SK-N-SH treated with all-trans-retinoic acid at 6 μM for 48 hours (cell line): ENCODE measurements around the gene NME8.

Source experiments
- ATAC-seq: fragments of 200-7000 bp; cut with Tn5 transposase; 3 replicates; pipeline ENCODE4 v1.9.1; 2020; ENCODE audit warnings: mild to moderate bottlenecking, moderate library complexity
- ARNTL ChIP-seq: fragments of 450-650 bp; formaldehyde crosslinking; IDR thresholded peaks from 2 replicates; pipeline ENCODE4 v1.5.0; 2020; ENCODE audit warnings: low read depth, mild to moderate bottlenecking, moderate library complexity, borderline replicate concordance
- BACH2 ChIP-seq: fragments of 250-450 bp; sonication (Bioruptor Pico); IDR thresholded peaks from 2 replicates; pipeline ENCODE4 v1.9.0; 2021; ENCODE audit warnings: mild to moderate bottlenecking, borderline replicate concordance
- CSDC2 ChIP-seq: fragments of 250-450 bp; sonication (Bioruptor Pico); IDR thresholded peaks from 2 replicates; pipeline ENCODE4 v1.5.0; 2020; ENCODE audit warnings: mild to moderate bottlenecking, moderate library complexity
- ESRRG ChIP-seq: fragments of 250-450 bp; sonication (Bioruptor Pico); IDR thresholded peaks from 2 replicates; pipeline ENCODE4 v1.6.1; 2021; ENCODE audit warnings: mild to moderate bottlenecking
- GLIS3 ChIP-seq: fragments of 250-450 bp; sonication (Bioruptor Pico); IDR thresholded peaks from 2 replicates; pipeline ENCODE4 v1.5.0; 2020; ENCODE audit warnings: mild to moderate bottlenecking, moderate library complexity
- ISL1 ChIP-seq: fragments of 250-450 bp; sonication (Bioruptor Pico); IDR thresholded peaks from 2 replicates; pipeline ENCODE4 v2.1.2; 2022; ENCODE audit warnings: mild to moderate bottlenecking, moderate library complexity
- OSR1 ChIP-seq: fragments of 250-450 bp; sonication (Bioruptor Pico); IDR thresholded peaks from 2 replicates; pipeline ENCODE4 v1.8.0; 2022; ENCODE audit warnings: moderate library complexity, mild to moderate bottlenecking, inconsistent platforms
- PPARA ChIP-seq: fragments of 250-450 bp; sonication (Bioruptor Pico); IDR thresholded peaks from 2 replicates; pipeline ENCODE4 v1.5.0; 2020; ENCODE audit warnings: mild to moderate bottlenecking, borderline replicate concordance
- RARB ChIP-seq: fragments of 250-450 bp; sonication (Bioruptor Pico); IDR thresholded peaks from 2 replicates; pipeline ENCODE4 v1.8.0; 2021; ENCODE audit warnings: mild to moderate bottlenecking, moderate library complexity
- ZFP3 ChIP-seq: fragments of 250-450 bp; sonication (Bioruptor Pico); IDR thresholded peaks from 2 replicates; pipeline ENCODE4 v1.5.0; 2020; ENCODE audit warnings: mild to moderate bottlenecking, moderate library complexity
- ZNF565 ChIP-seq: fragments of 450-650 bp; formaldehyde crosslinking; conservative IDR thresholded peaks from 2 replicates; pipeline ENCODE4 v1.5.0; 2020; ENCODE audit warnings: low read depth, mild to moderate bottlenecking, moderate library complexity
- ZNF70 ChIP-seq: fragments of 450-650 bp; formaldehyde crosslinking; IDR thresholded peaks from 2 replicates; pipeline ENCODE4 v1.5.0; 2020; ENCODE audit warnings: mild to moderate bottlenecking, moderate library complexity
- ZNF8 ChIP-seq: fragments of 450-650 bp; formaldehyde crosslinking; IDR thresholded peaks from 2 replicates; pipeline ENCODE4 v1.5.0; 2020; ENCODE audit warnings: mild to moderate bottlenecking, moderate library complexity
- TF ChIP-seq, protein P1 (sequence below): fragments of 250-450 bp; sonication (Bioruptor Pico); IDR thresholded peaks from 2 replicates; pipeline ENCODE4 v1.5.0; 2020; ENCODE audit warnings: mild to moderate bottlenecking, moderate library complexity
- TF ChIP-seq, protein P2 (sequence below): fragments of 250-450 bp; sonication (Bioruptor Pico); IDR thresholded peaks from 2 replicates; pipeline ENCODE4 v1.8.0; 2021; ENCODE audit warnings: low read depth, mild to moderate bottlenecking, moderate library complexity, borderline replicate concordance
- TF ChIP-seq, protein P3 (sequence below): fragments of 250-450 bp; sonication (Bioruptor Pico); IDR thresholded peaks from 2 replicates; pipeline ENCODE4 v1.5.1; 2021; ENCODE audit warnings: mild to moderate bottlenecking, moderate library complexity
- TF ChIP-seq, protein P4 (sequence below): fragments of 250-450 bp; sonication (Bioruptor Pico); IDR thresholded peaks from 2 replicates; pipeline ENCODE4 v1.5.1; 2020; ENCODE audit warnings: low read depth, mild to moderate bottlenecking, moderate library complexity

The NME8 gene

DNA sequence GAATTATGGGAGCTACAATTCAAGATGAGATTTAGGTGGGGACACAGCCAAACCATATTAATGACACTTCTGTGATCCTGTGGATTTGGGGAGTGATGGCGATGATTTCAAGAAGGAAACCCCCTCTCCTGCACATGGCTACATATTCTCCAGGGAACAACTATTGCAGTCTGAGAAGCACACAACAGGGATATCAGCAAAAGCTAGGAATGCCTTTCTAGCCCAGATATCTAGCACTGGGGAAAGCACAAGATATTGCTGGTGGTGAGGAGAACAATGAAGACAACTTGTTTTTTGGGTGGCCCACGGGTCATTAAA lies 96.3 kb downstream of the NME8 start (continued):
- TF ChIP-seq, protein P1, sequence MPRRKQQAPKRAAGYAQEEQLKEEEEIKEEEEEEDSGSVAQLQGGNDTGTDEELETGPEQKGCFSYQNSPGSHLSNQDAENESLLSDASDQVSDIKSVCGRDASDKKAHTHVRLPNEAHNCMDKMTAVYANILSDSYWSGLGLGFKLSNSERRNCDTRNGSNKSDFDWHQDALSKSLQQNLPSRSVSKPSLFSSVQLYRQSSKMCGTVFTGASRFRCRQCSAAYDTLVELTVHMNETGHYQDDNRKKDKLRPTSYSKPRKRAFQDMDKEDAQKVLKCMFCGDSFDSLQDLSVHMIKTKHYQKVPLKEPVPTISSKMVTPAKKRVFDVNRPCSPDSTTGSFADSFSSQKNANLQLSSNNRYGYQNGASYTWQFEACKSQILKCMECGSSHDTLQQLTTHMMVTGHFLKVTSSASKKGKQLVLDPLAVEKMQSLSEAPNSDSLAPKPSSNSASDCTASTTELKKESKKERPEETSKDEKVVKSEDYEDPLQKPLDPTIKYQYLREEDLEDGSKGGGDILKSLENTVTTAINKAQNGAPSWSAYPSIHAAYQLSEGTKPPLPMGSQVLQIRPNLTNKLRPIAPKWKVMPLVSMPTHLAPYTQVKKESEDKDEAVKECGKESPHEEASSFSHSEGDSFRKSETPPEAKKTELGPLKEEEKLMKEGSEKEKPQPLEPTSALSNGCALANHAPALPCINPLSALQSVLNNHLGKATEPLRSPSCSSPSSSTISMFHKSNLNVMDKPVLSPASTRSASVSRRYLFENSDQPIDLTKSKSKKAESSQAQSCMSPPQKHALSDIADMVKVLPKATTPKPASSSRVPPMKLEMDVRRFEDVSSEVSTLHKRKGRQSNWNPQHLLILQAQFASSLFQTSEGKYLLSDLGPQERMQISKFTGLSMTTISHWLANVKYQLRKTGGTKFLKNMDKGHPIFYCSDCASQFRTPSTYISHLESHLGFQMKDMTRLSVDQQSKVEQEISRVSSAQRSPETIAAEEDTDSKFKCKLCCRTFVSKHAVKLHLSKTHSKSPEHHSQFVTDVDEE (CRISPR knock-in tag), result no peak
- TF ChIP-seq ZNF70 (no peak), ZNF565 (no peak)
- TF ChIP-seq, protein P2, sequence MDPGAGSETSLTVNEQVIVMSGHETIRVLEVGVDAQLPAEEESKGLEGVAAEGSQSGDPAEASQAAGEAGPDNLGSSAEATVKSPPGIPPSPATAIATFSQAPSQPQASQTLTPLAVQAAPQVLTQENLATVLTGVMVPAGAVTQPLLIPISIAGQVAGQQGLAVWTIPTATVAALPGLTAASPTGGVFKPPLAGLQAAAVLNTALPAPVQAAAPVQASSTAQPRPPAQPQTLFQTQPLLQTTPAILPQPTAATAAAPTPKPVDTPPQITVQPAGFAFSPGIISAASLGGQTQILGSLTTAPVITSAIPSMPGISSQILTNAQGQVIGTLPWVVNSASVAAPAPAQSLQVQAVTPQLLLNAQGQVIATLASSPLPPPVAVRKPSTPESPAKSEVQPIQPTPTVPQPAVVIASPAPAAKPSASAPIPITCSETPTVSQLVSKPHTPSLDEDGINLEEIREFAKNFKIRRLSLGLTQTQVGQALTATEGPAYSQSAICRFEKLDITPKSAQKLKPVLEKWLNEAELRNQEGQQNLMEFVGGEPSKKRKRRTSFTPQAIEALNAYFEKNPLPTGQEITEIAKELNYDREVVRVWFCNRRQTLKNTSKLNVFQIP, result no peak

DNA sequence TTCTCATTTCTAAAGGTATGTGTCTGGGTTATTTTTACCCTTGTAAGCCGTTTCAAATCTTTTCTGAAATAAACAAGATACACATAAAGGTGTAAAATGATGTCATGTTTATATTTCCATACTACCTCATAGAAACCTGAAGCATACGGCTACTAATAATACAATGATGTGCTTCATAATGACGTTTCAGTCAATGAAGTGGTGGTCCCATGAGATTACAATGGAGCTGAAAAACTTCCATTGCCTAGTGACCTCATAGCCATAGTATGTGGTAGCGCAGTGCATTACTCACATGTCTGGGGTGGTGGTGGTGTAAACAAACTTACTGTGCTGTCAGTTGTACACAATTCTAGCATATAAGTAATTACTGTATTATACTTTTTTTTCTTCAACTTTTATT lies 96.9 kb downstream of the NME8 start:
- ATAC-seq, result no peak

DNA sequence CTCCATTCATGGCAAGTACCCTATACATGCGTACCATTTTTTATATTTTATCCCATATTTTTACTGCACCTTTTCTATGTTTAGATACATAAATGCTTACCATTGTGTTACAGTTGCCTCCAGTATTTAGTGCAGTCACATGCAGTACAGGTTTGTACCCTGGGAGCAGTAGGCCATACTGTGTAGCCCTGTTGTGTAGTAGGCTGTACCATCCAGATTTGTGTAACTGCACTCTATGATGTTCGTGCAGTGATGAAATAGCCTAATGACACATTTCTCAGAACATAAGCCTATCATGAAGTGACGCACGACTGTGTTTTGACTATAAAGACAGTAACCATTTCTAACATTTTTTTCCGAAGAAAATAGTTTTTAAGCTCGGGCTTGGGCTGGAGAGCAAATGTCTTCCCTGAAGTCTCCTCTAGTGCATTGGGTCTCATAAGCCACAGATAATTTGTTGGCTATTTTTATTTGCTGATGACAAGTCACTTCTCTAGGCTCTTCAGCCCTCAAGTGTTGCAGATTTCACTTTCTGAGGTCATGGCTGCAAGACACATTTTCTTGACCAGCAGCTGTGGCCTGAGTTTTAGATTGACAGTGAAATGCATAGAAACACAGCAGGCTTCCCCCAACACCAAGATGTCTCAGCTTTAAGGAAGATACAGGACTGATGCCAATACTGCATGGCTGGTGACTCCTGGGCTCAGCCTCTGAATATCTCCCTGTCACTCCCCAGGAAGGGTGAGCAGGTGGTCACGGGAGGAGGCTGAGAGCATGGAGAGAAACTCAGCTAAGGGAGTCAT lies 98.9 kb downstream of the NME8 start:
- TF ChIP-seq, protein P3, sequence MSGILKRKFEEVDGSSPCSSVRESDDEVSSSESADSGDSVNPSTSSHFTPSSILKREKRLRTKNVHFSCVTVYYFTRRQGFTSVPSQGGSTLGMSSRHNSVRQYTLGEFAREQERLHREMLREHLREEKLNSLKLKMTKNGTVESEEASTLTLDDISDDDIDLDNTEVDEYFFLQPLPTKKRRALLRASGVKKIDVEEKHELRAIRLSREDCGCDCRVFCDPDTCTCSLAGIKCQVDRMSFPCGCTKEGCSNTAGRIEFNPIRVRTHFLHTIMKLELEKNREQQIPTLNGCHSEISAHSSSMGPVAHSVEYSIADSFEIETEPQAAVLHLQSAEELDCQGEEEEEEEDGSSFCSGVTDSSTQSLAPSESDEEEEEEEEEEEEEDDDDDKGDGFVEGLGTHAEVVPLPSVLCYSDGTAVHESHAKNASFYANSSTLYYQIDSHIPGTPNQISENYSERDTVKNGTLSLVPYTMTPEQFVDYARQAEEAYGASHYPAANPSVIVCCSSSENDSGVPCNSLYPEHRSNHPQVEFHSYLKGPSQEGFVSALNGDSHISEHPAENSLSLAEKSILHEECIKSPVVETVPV (CRISPR knock-in tag), result no peak
- TF ChIP-seq BACH2, result no peak
- TF ChIP-seq, all 23 proteins: peak for 0
- no peak for ATAC-seq

More for the DNA sequence above, 96.9 kb downstream of the NME8 start:
- TF ChIP-seq ESRRG (CRISPR knock-in tag) (no peak), PPARA (CRISPR knock-in tag) (no peak), ZNF565 (no peak), RARB (no peak), CSDC2 (no peak), ZFP3 (CRISPR knock-in tag) (no peak), ISL1 (CRISPR knock-in tag) (no peak), OSR1 (no peak), BACH2 (no peak), ARNTL (CRISPR knock-in tag) (no peak), GLIS3 (CRISPR knock-in tag) (no peak)
- TF ChIP-seq, protein P2, result no peak
- TF ChIP-seq, protein P4, sequence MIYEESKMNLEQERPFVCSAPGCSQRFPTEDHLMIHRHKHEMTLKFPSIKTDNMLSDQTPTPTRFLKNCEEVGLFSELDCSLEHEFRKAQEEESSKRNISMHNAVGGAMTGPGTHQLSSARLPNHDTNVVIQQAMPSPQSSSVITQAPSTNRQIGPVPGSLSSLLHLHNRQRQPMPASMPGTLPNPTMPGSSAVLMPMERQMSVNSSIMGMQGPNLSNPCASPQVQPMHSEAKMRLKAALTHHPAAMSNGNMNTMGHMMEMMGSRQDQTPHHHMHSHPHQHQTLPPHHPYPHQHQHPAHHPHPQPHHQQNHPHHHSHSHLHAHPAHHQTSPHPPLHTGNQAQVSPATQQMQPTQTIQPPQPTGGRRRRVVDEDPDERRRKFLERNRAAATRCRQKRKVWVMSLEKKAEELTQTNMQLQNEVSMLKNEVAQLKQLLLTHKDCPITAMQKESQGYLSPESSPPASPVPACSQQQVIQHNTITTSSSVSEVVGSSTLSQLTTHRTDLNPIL, result no peak
- TF ChIP-seq, protein P1 (CRISPR knock-in tag), result no peak

DNA sequence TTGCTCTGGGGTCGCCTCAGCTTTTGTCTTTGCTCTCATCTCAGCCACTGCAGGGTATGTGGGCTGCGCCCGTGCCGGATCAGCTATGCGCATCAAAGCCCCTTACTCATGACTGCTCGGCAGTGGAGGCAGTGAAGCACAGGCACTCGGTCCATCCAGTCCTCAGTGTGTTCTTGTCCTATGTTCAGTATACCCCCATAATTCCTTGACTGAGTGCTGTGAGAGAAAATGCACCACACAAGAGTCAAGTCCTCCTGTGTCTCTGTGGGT lies 99.5 kb downstream of the NME8 start:
- TF ChIP-seq PPARA (CRISPR knock-in tag) (no peak), GLIS3 (CRISPR knock-in tag) (no peak), ZNF8 (CRISPR knock-in tag) (no peak), OSR1 (no peak)
- ATAC-seq, result no peak
